Stimulated activated CD8-positive, alpha-beta memory T cell treated with anti-CD3 and anti-CD28 coated beads, Interleukin-15, amount 100 ng/mL, for 4 hours (primary cell): ENCODE results near the gene GFOD2.

Experiments used
- DNase-seq, 2 donors: peaks; one replicate each; pipeline ENCODE4 v3.0.0-alpha.2; 2020; ENCODE audit warnings: low read depth in 2 of 2

The GFOD2 gene

GRCh38 chr16:67645397-67646121 lies 73.6 kb downstream of the GFOD2 start:
- no peak for DNase-seq

GRCh38 chr16:67644038-67644437 lies 75.1 kb downstream of the GFOD2 start:
- no peak for DNase-seq

GRCh38 chr16:67641779-67642708 lies 77.1 kb downstream of the GFOD2 start:
- DNase-seq: no peak

- DNase-seq: no peak
Observed at GRCh38 chr16:67637625-67638024, 81.5 kb downstream of the GFOD2 start.

GRCh38 chr16:67636713-67637112 lies 82.4 kb downstream of the GFOD2 start:
- DNase-seq: no peak

- no peak for DNase-seq
Observed at GRCh38 chr16:67632415-67633172, 86.5 kb downstream of the GFOD2 start.

GRCh38 chr16:67628216-67628615 lies 90.9 kb downstream of the GFOD2 start:
- no peak for DNase-seq
